ENCODE measurements around the gene DNAJC15. TPM values are rescaled to one million over a fixed set of nuclear protein-coding genes. Genes with fewer than 3 reads are reported as not detected.
"Not testable (repeated sequence)": the region's sequence is repeated elsewhere in the genome, so short reads cannot be mapped to it uniquely, and the experiment has no call there.

Gene DNAJC15
- total RNA-seq, 1 donor from 2014 or later, result 22.9 TPM

- no peak for DNase-seq (ENCODE audit: low spot score)
These were observed 21.4 kb downstream of the DNAJC15 start for GRCh38 chr13:43044720-43045301.

- DNase-seq (ENCODE audit: low spot score), result peak; percentile 77
These were observed 22.0 kb downstream of the DNAJC15 start for GRCh38 chr13:43045302-43045773.

- DNase-seq (ENCODE audit: low spot score), result no peak
These were observed 22.9 kb downstream of the DNAJC15 start for GRCh38 chr13:43046259-43046658.

GRCh38 chr13:43054803-43055802 lies 31.7 kb downstream of the DNAJC15 start:
- DNase-seq (ENCODE audit: low spot score), result peak; percentile 99

- peak; percentile 46 for DNase-seq (ENCODE audit: low spot score)
These were observed 34.4 kb downstream of the DNAJC15 start for GRCh38 chr13:43057653-43058317.

- DNase-seq (ENCODE audit: low spot score), result no peak
These were observed 34.9 kb downstream of the DNAJC15 start for GRCh38 chr13:43058318-43058674.

- peak; percentile 49 for DNase-seq (ENCODE audit: low spot score)
These were observed 35.4 kb downstream of the DNAJC15 start for GRCh38 chr13:43058831-43059230.

- not testable (repeated sequence) for DNase-seq (ENCODE audit: low spot score)
These were observed 36.4 kb downstream of the DNAJC15 start for GRCh38 chr13:43059779-43060178.

- not testable (repeated sequence) for DNase-seq (ENCODE audit: low spot score)
These were observed 37.4 kb downstream of the DNAJC15 start for GRCh38 chr13:43060806-43061205.

- DNase-seq (ENCODE audit: low spot score), result no peak
These were observed 38.3 kb downstream of the DNAJC15 start for GRCh38 chr13:43061496-43062280.

GRCh38 chr13:43071824-43072223 lies 48.4 kb downstream of the DNAJC15 start:
- no peak for DNase-seq (ENCODE audit: low spot score)

GRCh38 chr13:43072394-43072793 lies 49.0 kb downstream of the DNAJC15 start:
- no peak for DNase-seq (ENCODE audit: low spot score)

- no peak for DNase-seq (ENCODE audit: low spot score)
These were observed 51.6 kb downstream of the DNAJC15 start for GRCh38 chr13:43074824-43075510.

GRCh38 chr13:43075511-43075902 lies 52.1 kb downstream of the DNAJC15 start:
- not testable (repeated sequence) for DNase-seq (ENCODE audit: low spot score)

- no peak for DNase-seq (ENCODE audit: low spot score)
These were observed 53.7 kb downstream of the DNAJC15 start for GRCh38 chr13:43077046-43077445.

GRCh38 chr13:43077461-43077860 lies 54.1 kb downstream of the DNAJC15 start:
- DNase-seq (ENCODE audit: low spot score), result peak; percentile 45

- DNase-seq (ENCODE audit: low spot score), result no peak
These were observed 54.5 kb downstream of the DNAJC15 start for GRCh38 chr13:43077906-43078305.

- no peak for DNase-seq (ENCODE audit: low spot score)
These were observed 55.0 kb downstream of the DNAJC15 start for GRCh38 chr13:43078399-43078798.

GRCh38 chr13:43079392-43079931 lies 56.1 kb downstream of the DNAJC15 start:
- DNase-seq (ENCODE audit: low spot score), result no peak

GRCh38 chr13:43080199-43080598 lies 56.8 kb downstream of the DNAJC15 start:
- no peak for DNase-seq (ENCODE audit: low spot score)
